Retinal pigment epithelial cell (primary cell): ENCODE results near the gene SPATA22.
"Not testable (repeated sequence)": the region's sequence is repeated elsewhere in the genome, so short reads cannot be mapped to it uniquely, and the experiment has no call there.

Experiments used
- DNase-seq: peaks from one replicate; pipeline ENCODE4 v3.0.0-alpha.2; 2010; ENCODE audit warnings: low read depth
- H3K4me3 ChIP-seq: 2 replicates; pipeline ENCODE4 v1.5.1; 2011; ENCODE audit warnings: mild to moderate bottlenecking, low read length, control low read depth, moderate library complexity
- TF ChIP-seq, protein P1 (sequence below): conservative IDR thresholded peaks from 2 replicates; pipeline ENCODE4 v1.5.1; 2011; ENCODE audit warnings: low read depth, low read length, control low read depth, inconsistent platforms

SPATA22 gene

DNA sequence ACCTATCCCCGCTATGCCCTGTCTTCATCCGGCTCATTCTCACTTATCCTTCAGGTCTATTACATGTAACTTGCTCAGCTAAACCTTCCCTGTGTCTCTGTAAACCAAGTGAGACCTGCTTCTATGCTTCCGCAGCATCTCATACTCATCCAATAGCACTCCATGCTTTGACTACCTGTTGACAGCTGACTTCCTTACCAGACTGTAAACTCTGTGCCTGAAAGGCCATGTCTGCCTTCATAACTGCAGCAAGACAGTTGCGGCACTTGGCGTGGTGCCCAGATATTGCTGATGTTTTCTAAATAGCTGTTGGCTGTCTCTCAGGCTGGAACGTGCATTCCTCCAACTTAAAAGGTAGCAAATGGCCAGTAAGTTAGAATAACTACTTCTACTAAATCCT, 71.6 kb downstream of the SPATA22 start:
- DNase-seq, result no peak
- H3K4me3 ChIP-seq, result no peak overlapping the region
- TF ChIP-seq, protein P1, sequence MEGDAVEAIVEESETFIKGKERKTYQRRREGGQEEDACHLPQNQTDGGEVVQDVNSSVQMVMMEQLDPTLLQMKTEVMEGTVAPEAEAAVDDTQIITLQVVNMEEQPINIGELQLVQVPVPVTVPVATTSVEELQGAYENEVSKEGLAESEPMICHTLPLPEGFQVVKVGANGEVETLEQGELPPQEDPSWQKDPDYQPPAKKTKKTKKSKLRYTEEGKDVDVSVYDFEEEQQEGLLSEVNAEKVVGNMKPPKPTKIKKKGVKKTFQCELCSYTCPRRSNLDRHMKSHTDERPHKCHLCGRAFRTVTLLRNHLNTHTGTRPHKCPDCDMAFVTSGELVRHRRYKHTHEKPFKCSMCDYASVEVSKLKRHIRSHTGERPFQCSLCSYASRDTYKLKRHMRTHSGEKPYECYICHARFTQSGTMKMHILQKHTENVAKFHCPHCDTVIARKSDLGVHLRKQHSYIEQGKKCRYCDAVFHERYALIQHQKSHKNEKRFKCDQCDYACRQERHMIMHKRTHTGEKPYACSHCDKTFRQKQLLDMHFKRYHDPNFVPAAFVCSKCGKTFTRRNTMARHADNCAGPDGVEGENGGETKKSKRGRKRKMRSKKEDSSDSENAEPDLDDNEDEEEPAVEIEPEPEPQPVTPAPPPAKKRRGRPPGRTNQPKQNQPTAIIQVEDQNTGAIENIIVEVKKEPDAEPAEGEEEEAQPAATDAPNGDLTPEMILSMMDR, result no peak

GRCh38 chr17:3398310-3398709, 73.3 kb downstream of the SPATA22 start, which contains the start of gene OR1E1:
Gene OR1E1, minus strand, starts transcription at chr17:3398410. Its CDS starts 0 bp downstream, at chr17:3398410.
- no peak within 1 kb of the TSS for H3K4me3 ChIP-seq
- DNase-seq, result no peak
- TF ChIP-seq, protein P1, result no peak

DNA sequence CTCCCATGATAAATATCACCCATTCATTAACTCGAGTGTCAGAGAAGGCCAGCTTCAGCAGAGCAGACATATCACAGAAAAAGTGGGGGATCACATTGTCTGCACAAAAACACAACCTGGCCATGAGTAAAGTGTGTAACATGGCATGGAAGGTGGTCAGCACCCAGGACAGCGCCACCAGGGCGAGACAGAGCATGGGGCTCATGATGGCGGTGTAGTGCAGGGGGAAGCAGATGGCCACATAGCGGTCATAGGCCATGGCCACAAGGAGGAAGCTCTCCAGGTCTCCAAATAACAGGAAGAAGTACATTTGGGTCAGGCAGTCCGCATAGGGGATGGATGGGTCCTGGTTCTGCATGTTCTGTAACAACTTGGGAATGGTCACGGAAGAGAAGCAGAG, 73.8 kb downstream of the SPATA22 start:
- not testable (repeated sequence) for H3K4me3 ChIP-seq, DNase-seq
